Breast epithelium (tissue), 3 donors: ENCODE measurements around the gene ALDH5A1. TPM values are rescaled to one million over a fixed set of nuclear protein-coding genes. Genes with fewer than 3 reads are reported as not detected.

ENCODE experiments used
- total RNA-seq, 3 donors: library from RNA; depleted of rRNA; stranded (reverse); fragments of >200 nt; gene quantifications; one replicate each; pipeline ENCODE4 v1.1.0, GENCODE V29; 2016

The ALDH5A1 gene
- total RNA-seq, 3 donors from 2014 or later = 3.9 to 6.4 (median 6.1) TPM

Other genes starting within 250 kb of the ALDH5A1 start
- 1 to 10 TPM in 2 of 3 donors, not detected in 1; 8.9 to 9.5 TPM for gene DCDC2, start 136.9 kb upstream of the ALDH5A1 start, total RNA-seq
- gene MRS2, start 92.0 kb upstream of the ALDH5A1 start, total RNA-seq = 10 to 100 TPM; 20.3 to 34.0 (median 26.7) TPM
- 1 to 10 TPM; 1.3 to 7.7 (median 2.5) TPM for gene GPLD1, start 5.4 kb upstream of the ALDH5A1 start, total RNA-seq
- gene KIAA0319, start 151.2 kb downstream of the ALDH5A1 start, total RNA-seq = under 1 TPM in 2 of 3 donors, not detected in 1; under 0.01 to 0.15 TPM
- gene TDP2, start 171.9 kb downstream of the ALDH5A1 start, total RNA-seq = 10 to 100 TPM; 31.5 to 40.6 (median 37.2) TPM
- gene ACOT13, start 172.1 kb downstream of the ALDH5A1 start, total RNA-seq = 10 to 100 TPM in 1 of 3 donors, 1 to 10 TPM in 2; 6.3 to 12.0 (median 8.2) TPM
- gene C6orf62, start 224.2 kb downstream of the ALDH5A1 start, total RNA-seq = 10 to 100 TPM; 57.0 to 86.1 (median 66.1) TPM